Ovary (tissue), 9 donors: ENCODE measurements around the gene SLC25A30. TPM values are rescaled to one million over a fixed set of nuclear protein-coding genes. Genes with fewer than 3 reads are reported as not detected.
"Not testable (repeated sequence)": the region's sequence is repeated elsewhere in the genome, so short reads cannot be mapped to it uniquely, and the experiment has no call there.

Experiments used
- DNase-seq, 5 donors: peaks; one replicate each; pipeline ENCODE4 v3.0.0-alpha.2; 2019 to 2020
- H3K27ac ChIP-seq, 2 donors: fragments of 200-600 bp; one replicate each; pipeline versions ENCODE4 v1.5.1 to v1.8.0; 2019 to 2022
- H3K27me3 ChIP-seq: fragments of 200-600 bp; one replicate; pipeline ENCODE4 v1.8.0; 2022
- H3K36me3 ChIP-seq: fragments of 200-600 bp; sonication (generic); one replicate; pipeline ENCODE4 v1.5.1; 2019
- H3K4me1 ChIP-seq: one replicate; pipeline ENCODE4 v1.8.1; 2013; ENCODE audit warnings: mild to moderate bottlenecking, moderate library complexity; ENCODE audit not compliant: insufficient read depth
- H3K4me3 ChIP-seq: fragments of 200-600 bp; sonication (generic); one replicate; pipeline ENCODE4 v1.5.1; 2017
- H3K9me3 ChIP-seq, 2 donors: fragments of 200-600 bp in 1 of 2; sonication (generic) in 1 of 2; one replicate each; pipeline versions ENCODE4 v1.5.1 to v1.8.1; 2013 to 2019; ENCODE audit warnings: mild to moderate bottlenecking in 1 of 2, moderate library complexity in 1 of 2
- CTCF ChIP-seq, 3 donors: fragments of 450-650 bp in 2 of 3; fragments of 200-600 bp in 1 of 3; IDR thresholded peaks; one replicate each; pipeline versions ENCODE4 v1.5.1 to v1.8.0; 2016 to 2022; ENCODE audit warnings: antibody characterized with exemption in 3 of 3, mild to moderate bottlenecking in 1 of 3
- EP300 ChIP-seq: sonication (generic); formaldehyde crosslinking; IDR thresholded peaks from one replicate; pipeline ENCODE4 v1.6.1; 2017; ENCODE audit warnings: antibody characterized with exemption
- POLR2A ChIP-seq: fragments of 450-650 bp; IDR thresholded peaks from one replicate; pipeline ENCODE4 v1.6.1; 2017; ENCODE audit warnings: antibody characterized with exemption, mild to moderate bottlenecking, moderate library complexity
- WGBS, 3 donors: extraction: QIAGEN DNeasy Blood & Tissue Kit in 1 of 3; methylation state at CpG; one replicate each; pipeline versions ENCODE4 v1.1.5 to v1.1.7; 2013 to 2017; 5-methylcytosine and 5-hydroxymethylcytosine counted together
- intact Hi-C, 4 donors: fragments of 100-400 bp; cut with DNase I; formaldehyde crosslinking; loops; one replicate each; pipeline versions ENCODE4 v1.11.0 to v1.15.1; 2022 to 2023
- polyA plus RNA-seq, 2 donors: library from polyadenylated mRNA; stranded (reverse); fragments of 200-250 nt in 1 of 2; fragments of 350-450 nt in 1 of 2; fragmentation: Illumina TruSeq in 1 of 2; extraction: RNeasy Lipid Tissue Mini Kit (QIAGEN cat#74804) in 1 of 2; gene quantifications; one replicate each; pipeline ENCODE4 v1.2.3, GENCODE V29; 2013 to 2014
- total RNA-seq, 7 donors: library from RNA; depleted of rRNA in 2 of 7; stranded (reverse); fragments of >200 nt in 2 of 7; fragmentation: NEBNext Ultra II Directional in 3 of 7; extraction: Animal tissue kit (Norgen Biotek cat#: 25700) in 3 of 7; gene quantifications; one replicate each; pipeline versions ENCODE4 v1.1.0 to v1.2.4, GENCODE V29; 2016 to 2023
- donor health status: DM: no; HTN: no; CAD: no; lungs with moderate emphysema.
- donor health status: DM: no; HTN: no; CAD: no.
- donor health status: Bipolar disorder and iron deficiency.
- donor health status: DM: yes; HTN: yes; CAD: no.
- donor health status: DM: no; HTN: no; CAD: no.
- donor health status: DM: yes; HTN: yes; CAD: no.

Gene SLC25A30
- total and polyA plus RNA-seq, 9 donors: 10.7 to 33.4 (median 22.8) TPM

GRCh38 chr13:45396533-45397095, 21.6 kb downstream of the SLC25A30 start:
- H3K27me3 ChIP-seq: no peaks in the 10 kb centered on the region
- intact Hi-C loops: no loop called here
- no peak overlapping the region for H3K27ac ChIP-seq
- H3K9me3 ChIP-seq: no peaks in the 10 kb centered on the region
- 50 to 74% (median 62%) methylated on average over 9 of the region's 9 CpGs for WGBS, 3 donors
- no peaks in the 10 kb centered on the region for H3K4me1 ChIP-seq
- TF ChIP-seq POLR2A: no peak
- TF ChIP-seq CTCF (IDR thresholded peaks at IDR 0.05): no peak
- TF ChIP-seq EP300: no peak
- no peaks in the 10 kb centered on the region for H3K36me3 ChIP-seq
- no peak overlapping the region for H3K4me3 ChIP-seq
- no peak for DNase-seq

- Histone ChIP-seq H3K27ac (no peak overlapping the region), H3K36me3 (no peaks in the 10 kb centered on the region), H3K4me3 (no peak overlapping the region), H3K9me3 (no peaks in the 10 kb centered on the region), H3K4me1 (no peaks in the 10 kb centered on the region), H3K27me3 (no peaks in the 10 kb centered on the region)
- intact Hi-C loops: no loop called here
- TF ChIP-seq POLR2A (no peak), EP300 (no peak), CTCF (IDR thresholded peaks at IDR 0.05) (no peak)
- no peak for DNase-seq
- WGBS, 3 donors: 34 to 43% (median 34%) methylated on average over 4 of the region's 4 CpGs
Observed at GRCh38 chr13:45393941-45394570, 24.1 kb downstream of the SLC25A30 start.

- H3K27me3 ChIP-seq: no peaks in the 10 kb centered on the region
- TF ChIP-seq POLR2A (no peak), EP300 (no peak), CTCF (IDR thresholded peaks at IDR 0.05) (no peak)
- no peaks in the 10 kb centered on the region for H3K4me1 ChIP-seq
- H3K36me3 ChIP-seq: no peaks in the 10 kb centered on the region
- no peaks in the 10 kb centered on the region for H3K9me3 ChIP-seq
- WGBS, 3 donors: 58 to 75% (median 64%) methylated on average over 5 of the region's 5 CpGs
- intact Hi-C loops: no loop called here
- H3K27ac ChIP-seq: no peak overlapping the region
- H3K4me3 ChIP-seq: no peak overlapping the region
- no peak for DNase-seq
Observed at GRCh38 chr13:45392811-45393210, 25.4 kb downstream of the SLC25A30 start.

- H3K9me3 ChIP-seq: no peaks in the 10 kb centered on the region
- 91 to 95% (median 93%) methylated on average over 6 of the region's 6 CpGs for WGBS, 3 donors
- no peaks in the 10 kb centered on the region for H3K27me3 ChIP-seq
- no peak overlapping the region for H3K27ac ChIP-seq
- no peaks in the 10 kb centered on the region for H3K4me1 ChIP-seq
- intact Hi-C loops: no loop called here
- no peak for DNase-seq
- H3K4me3 ChIP-seq: no peak overlapping the region
- no peaks in the 10 kb centered on the region for H3K36me3 ChIP-seq
- TF ChIP-seq POLR2A: no peak
- no peak for TF ChIP-seq EP300
- no peak for TF ChIP-seq CTCF (IDR thresholded peaks at IDR 0.05)
Observed at GRCh38 chr13:45391926-45392325, 26.2 kb downstream of the SLC25A30 start.

GRCh38 chr13:45391128-45391527, 27.0 kb downstream of the SLC25A30 start:
- H3K27ac ChIP-seq, H3K9me3 ChIP-seq, H3K4me1 ChIP-seq, intact Hi-C loops, H3K4me3 ChIP-seq, H3K27me3 ChIP-seq, H3K36me3 ChIP-seq, DNase-seq: not testable (repeated sequence)
- 89 to 94% (median 92%) methylated on average over 33 to 37 of the region's 37 CpGs for WGBS, 3 donors

GRCh38 chr13:45390348-45390747, 27.8 kb downstream of the SLC25A30 start:
- H3K27ac ChIP-seq, DNase-seq, H3K27me3 ChIP-seq, intact Hi-C loops, H3K36me3 ChIP-seq, H3K4me1 ChIP-seq, H3K4me3 ChIP-seq, H3K9me3 ChIP-seq: not testable (repeated sequence)
- 87 to 93% (median 88%) methylated on average over 8 to 9 of the region's 9 CpGs for WGBS, 3 donors
